ENCODE results near the gene KANK3.

DNA sequence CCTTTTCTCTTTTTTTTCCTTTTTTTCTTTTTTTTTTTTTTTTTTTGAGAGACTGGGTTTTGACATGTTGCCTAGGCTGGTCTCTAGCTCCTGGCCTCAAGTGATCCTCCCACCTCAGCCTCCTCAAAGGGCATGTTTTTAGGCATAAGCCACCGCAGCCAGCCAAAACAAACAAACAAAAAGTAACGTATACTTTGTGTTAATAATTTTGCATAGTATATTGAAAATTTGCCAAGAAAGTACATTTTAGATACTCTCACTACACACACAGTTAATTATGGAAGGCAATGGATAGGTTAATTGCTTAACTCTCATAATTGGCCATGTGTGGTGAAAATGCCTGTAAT lies 45.5 kb upstream of the KANK3 start:
- TF ChIP-seq RFX5 (IDR thresholded peaks at IDR 0.05; ENCODE audit: borderline replicate concordance, low read depth, low read length) (no peak), RNF2 (IDR thresholded peaks at IDR 0.05; ENCODE audit: borderline replicate concordance, low read depth, low read length, missing control alignments, poor library complexity, severe bottlenecking) (no peak), CEBPB (IDR thresholded peaks at IDR 0.05; ENCODE audit: low read depth, low read length) (no peak), EZH2 (IDR thresholded peaks at IDR 0.05; ENCODE audit: low read depth, low read length, severe bottlenecking) (no peak), CTCF (IDR thresholded peaks at IDR 0.05; ENCODE audit: control extremely low read depth in 1 of 3, insufficient read depth in 1 of 3, low read depth in 1 of 3, low read length in 3 of 3) (no peak), TAF1 (IDR thresholded peaks at IDR 0.05; ENCODE audit: low read depth, low read length) (no peak)
